Amygdala (tissue), 56 donors: ENCODE measurements around the gene PCNA.
"Not testable (repeated sequence)": the region's sequence is repeated elsewhere in the genome, so short reads cannot be mapped to it uniquely, and the experiment has no call there.

ENCODE experiments used
- DNase-seq, 56 donors: peaks; one replicate each; lab custom pipeline; 2025; lab: John Stamatoyannopoulos, UW

The PCNA gene

GRCh38 chr20:5104479-5104878 lies 15.3 kb downstream of the PCNA start:
- no peak for DNase-seq

DNA sequence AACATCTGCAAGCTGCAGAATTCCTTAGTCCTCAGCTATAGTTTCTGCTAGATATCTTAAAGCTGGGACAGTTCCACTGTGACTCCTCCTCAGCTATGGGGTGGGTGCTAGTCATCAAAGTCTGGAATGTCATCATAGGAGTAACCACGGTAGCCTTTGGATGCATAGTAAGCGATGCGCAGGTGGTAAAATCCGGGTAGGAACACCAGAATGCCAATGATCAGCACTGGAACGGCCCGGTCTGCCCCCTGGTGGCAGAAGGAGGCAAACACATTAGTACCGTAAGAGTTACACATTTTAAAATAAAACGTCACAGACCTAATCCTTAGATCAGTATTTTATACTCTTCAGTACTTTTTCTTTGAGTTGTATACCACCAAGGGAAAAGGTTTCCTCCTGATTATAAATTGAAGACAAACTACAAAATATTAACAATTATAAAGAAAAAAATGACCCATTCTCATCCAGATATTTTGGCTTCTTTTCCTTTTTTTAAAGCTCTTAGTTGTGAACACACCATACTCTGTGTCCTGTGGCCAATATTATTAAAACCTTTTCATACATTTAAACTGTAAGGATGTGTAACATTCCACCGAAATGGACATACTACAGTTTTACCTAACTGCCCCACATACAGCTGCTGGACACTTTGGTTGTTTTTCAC lies 18.9 kb downstream of the PCNA start:
- DNase-seq = peak in 45 of 56 donors; percentile 8 to 88 (median 52)

- not testable (repeated sequence) for DNase-seq
Observed at GRCh38 chr20:5099909-5100308, 19.8 kb downstream of the PCNA start.

DNA sequence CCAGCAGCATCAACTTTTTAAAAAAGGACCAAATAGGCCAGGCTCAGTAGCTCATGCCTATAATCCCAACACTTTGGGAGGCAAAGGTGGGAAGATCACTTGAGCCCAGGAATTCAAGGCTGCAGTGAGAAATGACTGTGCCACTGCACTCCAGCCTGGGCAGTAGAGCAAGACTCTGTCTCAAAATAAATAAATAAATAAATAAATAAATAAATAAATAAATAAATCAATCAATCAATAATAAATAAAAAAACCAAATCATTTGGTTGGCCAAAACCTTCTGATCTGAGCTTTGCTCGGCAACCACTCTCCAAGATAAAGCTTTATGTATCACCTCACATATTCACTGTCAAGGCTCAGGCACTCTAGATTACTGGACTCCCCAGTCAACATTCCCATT lies 20.7 kb downstream of the PCNA start:
- not testable (repeated sequence) for DNase-seq

DNA sequence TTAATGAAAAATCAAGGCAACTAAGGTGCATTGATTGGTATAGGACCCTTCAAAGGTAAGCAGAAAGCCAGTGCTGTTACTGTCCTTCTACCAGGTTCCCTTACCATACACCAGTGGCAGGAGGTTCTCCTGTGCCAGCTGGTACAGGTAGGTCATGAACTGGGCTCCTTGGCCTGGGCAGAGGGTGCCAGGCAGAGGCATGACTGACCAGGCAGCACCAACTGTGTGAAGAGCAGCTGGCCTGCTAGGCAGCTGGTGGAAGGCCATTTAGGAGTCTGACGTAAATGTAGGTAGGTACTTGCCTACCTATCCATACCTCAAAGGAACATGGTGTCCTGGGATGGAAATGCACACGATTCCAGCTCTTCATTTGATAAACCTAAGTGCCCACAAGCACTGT lies 23.3 kb downstream of the PCNA start:
- DNase-seq = no peak

GRCh38 chr20:5095931-5096330 lies 23.8 kb downstream of the PCNA start:
- DNase-seq = no peak

- no peak for DNase-seq
Observed at GRCh38 chr20:5095454-5095853, 24.3 kb downstream of the PCNA start.

- DNase-seq = no peak
Observed at GRCh38 chr20:5092765-5093339, 26.9 kb downstream of the PCNA start.

DNA sequence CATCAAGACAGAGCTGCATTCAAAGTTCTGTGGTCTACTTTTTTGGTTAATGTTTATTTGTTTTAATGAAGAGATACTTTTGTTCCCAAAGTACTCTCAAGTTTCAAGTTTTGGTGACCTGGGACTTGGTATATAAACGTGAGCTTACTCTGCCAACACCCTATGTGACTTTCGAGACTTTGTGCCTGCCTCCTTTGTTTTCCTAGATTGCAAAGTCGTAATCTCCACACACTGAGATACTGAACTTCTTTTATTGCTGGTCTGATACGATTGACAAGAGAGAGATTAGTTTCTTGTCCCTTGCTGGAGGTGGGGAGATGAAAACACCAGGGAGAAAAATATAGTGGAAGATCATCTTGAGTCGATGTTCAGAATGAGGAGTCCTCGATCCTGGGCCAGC lies 27.9 kb downstream of the PCNA start:
- DNase-seq = no peak

DNA sequence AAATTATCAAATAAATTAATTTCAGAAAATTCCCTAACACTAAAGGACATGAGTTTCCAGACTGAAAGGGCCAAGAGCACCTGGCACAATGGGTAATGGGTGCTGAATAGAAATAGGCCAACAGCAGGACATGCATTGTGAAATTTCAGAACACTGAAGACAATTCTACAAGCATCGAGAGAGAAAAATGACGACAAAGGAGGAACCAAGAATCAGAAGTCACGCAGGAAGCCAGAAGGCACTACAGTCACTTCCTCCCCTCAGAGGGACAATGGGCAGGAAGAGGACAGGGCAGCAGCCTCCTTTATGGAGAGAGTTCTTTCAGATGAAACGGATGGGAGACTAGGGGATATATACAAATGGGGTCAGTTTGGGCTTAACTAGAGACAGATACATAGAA lies 29.6 kb downstream of the PCNA start:
- peak in 5 of 56 donors; percentile 7 to 27 (median 11) for DNase-seq

- no peak for DNase-seq
Observed at GRCh38 chr20:5088688-5089087, 31.1 kb downstream of the PCNA start.

- peak in 1 of 56 donors; percentile 5 for DNase-seq
Observed at GRCh38 chr20:5085380-5085779, 34.4 kb downstream of the PCNA start.

- DNase-seq = peak in 7 of 56 donors; percentile 2 to 34 (median 9)
Observed at GRCh38 chr20:5080384-5080877, 39.3 kb downstream of the PCNA start.

- peak in 18 of 56 donors; percentile 9 to 68 (median 28) for DNase-seq
Observed at GRCh38 chr20:5078399-5078958, 41.3 kb downstream of the PCNA start.

- DNase-seq = no peak
Observed at GRCh38 chr20:5077761-5078387, 41.9 kb downstream of the PCNA start.

- not testable (repeated sequence) for DNase-seq
Observed at GRCh38 chr20:5076913-5077312, 42.8 kb downstream of the PCNA start.

- no peak for DNase-seq
Observed at GRCh38 chr20:5074232-5074674, 45.5 kb downstream of the PCNA start.

DNA sequence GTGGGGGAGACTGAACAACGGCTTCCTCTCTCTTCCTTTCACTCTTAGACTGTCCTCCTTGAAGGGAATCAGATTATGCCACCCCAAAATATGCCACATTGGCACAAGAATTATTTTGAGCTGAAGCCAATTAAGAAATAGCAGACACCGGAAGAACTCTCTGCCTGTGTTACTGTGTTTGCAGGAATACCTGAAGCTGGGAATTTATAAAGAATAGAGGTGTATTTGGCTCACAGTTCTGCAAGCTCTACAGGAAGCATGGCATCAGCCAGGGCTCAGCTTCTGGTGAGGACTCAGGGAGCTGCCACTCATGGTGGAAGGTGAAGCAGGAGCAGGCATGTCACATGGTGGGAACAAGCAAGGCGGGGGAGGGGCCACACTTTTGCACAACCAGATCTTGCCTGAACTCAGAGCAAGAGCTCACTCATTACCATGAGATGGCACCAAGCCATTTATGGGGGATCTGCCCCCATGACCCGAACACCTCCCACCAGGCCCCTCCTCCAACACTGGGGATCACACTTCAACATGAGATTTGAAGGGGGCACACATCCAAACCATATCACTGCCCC lies 46.0 kb downstream of the PCNA start:
- peak in 3 of 56 donors; percentile 6 to 29 (median 12) for DNase-seq

GRCh38 chr20:5072756-5073659 lies 46.8 kb downstream of the PCNA start:
- DNase-seq = peak in 33 of 56 donors; percentile 7 to 71 (median 32)

DNA sequence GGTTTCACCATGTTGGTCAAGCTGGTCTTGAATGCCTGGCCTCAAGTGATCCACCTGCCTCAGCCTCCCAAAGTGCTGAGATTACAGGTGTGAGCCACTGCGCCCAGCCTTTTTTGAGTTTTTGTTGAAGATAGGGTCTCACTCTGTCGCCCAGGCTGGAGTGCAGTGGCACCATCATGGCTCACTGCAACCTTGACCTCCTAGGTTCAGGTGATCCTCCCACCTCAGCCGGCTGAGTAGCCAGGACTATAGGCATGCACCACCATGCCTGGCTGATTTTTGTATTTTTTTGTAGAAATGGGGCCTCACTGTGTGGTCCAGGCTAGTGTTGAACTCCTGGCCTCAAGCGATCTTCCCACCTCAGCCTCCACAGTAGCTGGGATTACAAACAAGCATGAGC lies 47.8 kb downstream of the PCNA start:
- DNase-seq = not testable (repeated sequence)
